HG03025 (cell line): ENCODE results near the gene DNAI2.

Source experiments
- ATAC-seq: cut with Tn5 transposase; IDR thresholded peaks from one replicate; pipeline ENCODE4 v1.9.1; 2021; ENCODE audit warnings: mild to moderate bottlenecking, moderate library complexity; ENCODE audit not compliant: unreplicated experiment, low FRiP score

DNAI2 gene

DNA sequence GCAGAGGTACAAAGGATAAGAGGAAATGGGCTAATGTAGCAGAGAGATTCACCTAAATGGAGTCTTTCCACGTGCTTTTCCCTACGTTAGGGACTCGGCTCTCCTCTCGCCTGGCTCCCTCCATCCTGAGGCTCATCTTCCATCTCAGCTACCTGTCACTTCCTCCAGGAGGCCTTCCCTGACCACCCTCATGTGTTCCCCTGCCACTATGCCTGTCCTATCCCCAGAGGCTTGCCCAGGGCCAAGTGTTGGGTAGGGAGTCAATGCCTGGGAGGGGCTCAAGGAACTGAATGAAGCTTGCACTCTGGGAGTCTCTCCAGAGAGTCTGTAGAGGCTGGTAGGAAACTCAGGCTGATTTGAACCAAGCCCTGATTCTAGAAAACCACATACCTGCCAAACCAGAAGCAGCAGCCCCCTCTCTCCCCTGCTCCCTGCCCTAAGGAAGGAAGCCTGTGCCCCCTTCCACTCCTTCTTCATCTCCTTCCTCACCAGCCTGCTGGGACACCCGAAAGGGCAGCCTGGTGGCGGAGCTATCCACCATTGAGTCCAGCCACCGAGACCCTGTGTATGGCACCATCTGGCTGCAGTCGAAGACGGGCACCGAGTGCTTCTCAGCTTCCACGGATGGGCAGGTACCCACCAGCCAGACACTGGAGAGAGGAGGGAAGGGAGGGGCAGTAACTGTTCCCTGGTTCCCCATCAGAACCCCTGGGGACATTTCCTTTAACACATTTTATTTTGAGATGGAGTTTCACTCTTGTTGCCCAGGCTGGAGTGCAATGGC, 25.4 kb downstream of the DNAI2 start:
- no peak for ATAC-seq

DNA sequence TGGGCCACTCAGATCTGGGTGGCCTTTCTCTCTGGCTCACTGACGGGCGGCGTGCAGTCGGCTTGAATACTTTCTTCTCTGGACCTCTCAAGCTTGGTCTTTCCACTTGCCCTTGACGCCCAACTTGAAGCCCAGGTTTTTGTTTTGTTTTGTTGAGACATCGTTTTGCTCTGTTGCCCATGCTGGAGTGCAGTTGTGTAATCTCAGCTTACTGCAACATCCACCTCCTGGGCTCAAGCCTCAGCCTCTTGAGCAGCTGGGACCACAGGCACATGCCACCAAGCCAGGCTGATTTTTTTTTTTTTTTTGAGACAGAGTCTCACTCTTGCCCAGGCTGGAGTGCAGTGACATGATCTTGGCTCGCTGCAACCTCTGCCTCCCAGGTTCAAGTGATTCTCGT, 29.3 kb downstream of the DNAI2 start:
- no peak for ATAC-seq

DNA sequence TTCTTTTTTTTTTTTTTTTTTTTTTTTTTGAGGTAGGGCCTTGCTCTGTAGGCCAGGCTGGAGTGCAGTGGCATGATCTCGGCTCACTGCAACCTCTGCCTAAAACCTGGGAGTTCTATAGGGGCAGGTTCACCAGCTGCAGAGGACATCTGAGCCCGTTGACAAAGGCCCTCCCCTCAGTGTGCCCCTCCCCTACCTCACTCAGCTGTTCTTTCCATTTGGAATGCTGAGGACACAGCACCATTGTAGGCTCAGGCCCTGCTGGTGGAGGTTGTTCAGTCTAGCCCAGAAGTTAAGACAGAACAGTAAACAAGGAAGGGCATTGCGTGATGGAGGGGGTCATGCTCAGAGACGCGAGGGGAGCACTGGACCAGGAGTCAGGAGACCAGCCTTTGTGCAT, 30.1 kb downstream of the DNAI2 start:
- no peak for ATAC-seq

DNA sequence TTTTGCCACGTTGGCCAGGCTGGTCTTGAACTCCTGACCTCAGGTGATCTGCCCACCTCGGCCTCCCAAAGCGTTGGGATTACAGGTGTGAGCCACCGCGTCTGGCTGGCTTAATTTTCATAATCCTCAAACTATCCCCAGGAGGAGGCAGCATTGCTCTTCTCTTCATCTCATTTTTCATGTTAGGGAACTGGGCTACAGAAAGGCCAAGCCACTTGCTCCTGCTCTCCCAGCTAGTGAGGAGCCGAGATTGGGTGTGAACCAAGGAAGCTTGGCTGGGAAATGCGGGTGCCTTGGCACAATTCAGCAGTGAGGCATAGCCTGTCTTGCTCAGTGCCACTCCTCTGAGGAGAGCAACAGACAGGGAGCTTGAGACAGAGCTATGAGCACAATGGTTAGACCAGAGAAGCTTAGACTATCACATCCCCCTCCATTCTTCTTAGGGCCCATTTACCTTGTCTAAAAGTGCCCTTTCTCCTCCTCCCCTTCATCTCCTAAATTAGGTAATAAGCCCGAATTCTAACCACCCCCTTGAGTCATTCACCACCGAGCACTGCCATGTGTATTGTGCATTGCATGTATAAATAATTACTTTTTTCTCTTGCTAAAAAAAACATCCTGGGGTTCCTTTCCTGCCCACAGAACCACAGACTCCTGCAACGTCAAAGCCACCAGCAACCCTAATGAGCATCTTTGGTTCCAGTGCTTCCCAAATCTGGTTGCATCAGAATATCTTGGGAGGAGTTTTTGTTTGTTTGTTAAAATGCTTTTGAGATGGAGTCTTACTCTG, 32.0 kb downstream of the DNAI2 start:
- no peak for ATAC-seq

DNA sequence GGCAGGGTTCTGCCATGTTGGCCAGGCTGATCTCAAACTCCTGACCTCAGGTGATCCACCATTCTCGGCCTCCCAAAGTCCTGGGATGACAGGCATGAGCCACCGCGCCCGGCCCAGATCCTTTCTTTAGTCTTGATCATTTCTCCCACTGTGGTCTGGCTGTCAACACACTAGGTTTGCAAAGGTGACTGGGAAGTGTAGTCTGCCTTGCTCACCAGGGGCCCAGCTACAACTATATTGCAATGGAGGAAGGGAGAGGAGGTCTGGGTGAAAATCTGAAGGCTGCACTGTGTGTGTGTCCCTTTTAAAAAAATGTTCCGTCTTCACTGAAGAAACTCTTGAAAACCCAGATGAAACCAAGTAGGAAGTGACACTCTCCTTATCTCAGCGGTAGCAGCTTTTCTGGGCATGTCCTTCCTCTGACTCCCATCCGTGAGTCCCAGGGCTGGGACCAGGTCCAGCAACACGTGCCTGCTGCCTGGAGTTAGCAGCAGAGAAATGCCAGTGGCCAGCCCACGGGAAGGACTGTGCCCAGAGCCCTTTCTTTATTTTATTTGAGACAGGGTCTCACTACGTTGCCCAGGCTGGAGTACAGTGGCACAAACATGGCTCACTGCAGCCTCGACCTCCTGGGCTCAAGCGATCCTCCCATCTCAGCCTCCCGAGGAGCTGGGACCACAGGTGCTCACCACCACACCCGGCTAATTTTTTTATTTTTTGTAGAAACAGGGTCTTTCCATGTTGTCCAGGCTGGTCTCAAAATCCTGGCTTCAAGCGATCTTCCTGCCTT, 34.1 kb downstream of the DNAI2 start:
- ATAC-seq = no peak

DNA sequence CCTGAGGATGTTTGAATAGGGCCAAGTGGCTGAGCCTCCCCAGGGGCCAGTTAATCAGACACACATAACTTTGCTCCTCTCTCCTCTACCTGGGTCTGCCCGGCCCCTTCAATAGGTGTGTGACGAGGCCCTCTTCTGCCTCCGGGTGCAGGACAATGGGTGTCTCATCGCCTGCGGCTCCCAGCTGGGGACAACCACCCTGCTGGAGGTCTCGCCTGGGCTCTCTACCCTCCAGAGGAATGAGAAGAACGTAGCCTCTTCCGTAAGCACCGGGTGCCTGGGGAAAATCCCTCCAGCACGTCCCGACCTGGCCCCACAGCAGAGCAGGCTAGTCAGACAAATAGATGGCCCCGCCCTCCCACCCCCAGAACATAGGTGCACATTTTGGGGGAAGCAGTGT, 35.9 kb downstream of the DNAI2 start:
- no peak for ATAC-seq

DNA sequence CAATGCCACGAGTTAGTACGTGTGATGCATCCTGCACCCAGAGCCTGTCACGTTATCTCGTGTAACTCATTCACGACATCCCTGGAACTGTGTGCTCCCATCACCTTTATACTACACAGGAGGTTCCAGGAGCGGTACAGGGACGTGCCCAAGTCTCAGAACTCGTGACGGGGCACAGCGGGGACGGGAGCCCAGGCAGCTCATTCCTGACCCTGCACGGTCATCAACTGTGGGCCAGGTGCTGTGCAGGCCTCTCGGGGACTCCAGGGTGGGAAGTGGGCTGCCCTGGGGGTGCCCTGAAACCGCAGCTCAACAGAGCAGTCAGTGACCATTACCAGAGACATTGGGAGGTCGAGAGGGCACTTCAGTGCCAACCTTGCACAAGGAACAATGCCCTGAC, 40.8 kb downstream of the DNAI2 start:
- ATAC-seq = no peak

DNA sequence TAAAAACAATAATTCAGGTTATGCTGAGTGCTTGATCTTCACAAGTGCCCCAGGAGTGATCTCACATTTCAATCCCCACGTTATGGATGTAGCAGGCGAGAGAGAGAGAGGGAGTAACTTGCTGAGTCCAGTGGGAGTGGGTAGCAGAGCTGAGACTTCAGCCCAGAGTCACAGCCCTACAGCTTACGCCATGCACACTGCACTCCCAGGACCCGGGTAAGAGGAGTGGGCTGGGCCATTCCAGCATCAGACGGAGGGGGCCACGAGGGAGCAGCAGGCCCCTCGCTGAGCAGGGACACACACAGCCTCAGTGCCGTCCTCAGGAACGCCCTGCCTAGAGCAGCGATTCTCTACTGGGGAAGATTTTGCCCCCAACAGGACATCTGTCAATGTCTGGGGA, 42.2 kb downstream of the DNAI2 start:
- no peak for ATAC-seq

DNA sequence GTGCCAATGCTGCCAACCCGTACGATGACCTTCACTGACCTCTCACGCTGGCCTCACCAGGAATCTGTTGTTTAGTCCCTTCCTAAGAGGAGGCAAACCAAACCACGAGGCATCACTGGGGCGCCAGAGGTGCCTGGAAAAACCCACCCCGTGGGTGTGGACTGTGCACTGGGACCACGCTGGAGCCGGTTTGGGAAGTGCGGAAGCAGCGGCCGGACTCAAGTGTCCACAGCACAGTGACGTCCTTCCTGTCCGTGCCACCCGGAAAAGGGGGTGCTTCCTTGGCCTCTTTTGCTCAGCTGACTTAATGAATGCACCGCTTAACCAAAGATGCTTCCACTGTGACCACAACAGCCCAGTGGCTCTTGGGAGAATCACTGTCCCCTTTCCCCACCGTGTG, 43.0 kb downstream of the DNAI2 start:
- no peak for ATAC-seq

DNA sequence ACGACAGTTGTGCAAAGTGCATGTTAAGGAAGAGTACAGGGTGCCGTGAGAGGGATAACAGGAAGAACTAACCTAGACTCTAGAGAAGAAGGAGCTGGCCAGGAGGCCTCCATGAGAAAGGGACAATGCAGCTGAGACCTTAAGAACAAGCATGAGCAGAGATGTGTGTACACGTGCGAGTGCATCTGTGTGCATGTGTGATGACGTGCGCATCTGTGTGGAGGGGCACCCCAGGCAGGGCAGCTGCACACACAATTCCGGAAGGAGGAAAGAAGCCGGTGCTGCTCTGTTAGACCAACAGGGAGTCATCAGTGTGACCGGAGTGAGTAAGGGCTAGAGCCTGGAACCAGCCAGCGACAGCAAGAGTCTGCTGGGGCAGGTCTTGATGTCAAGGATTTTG, 44.4 kb downstream of the DNAI2 start:
- ATAC-seq = no peak

DNA sequence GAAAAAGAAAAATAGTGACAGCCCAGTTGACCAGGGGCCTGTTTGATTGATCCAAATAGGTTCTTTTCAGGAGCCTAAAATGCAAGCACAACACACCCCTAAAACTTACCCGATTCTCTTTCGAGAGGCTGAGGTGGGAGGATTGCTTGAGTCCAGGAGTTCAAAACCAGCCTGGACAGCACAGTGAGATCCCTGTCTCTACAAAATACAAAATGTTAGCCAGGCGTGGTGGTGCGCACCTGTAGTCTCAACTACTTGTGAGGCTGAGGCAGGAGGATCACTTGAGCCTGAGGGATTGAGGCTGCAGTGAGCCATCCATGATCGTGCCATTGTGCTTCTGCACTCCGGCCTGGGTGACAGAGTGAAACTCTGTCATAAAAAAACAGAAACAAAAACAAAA, 50.5 kb downstream of the DNAI2 start:
- no peak for ATAC-seq

DNA sequence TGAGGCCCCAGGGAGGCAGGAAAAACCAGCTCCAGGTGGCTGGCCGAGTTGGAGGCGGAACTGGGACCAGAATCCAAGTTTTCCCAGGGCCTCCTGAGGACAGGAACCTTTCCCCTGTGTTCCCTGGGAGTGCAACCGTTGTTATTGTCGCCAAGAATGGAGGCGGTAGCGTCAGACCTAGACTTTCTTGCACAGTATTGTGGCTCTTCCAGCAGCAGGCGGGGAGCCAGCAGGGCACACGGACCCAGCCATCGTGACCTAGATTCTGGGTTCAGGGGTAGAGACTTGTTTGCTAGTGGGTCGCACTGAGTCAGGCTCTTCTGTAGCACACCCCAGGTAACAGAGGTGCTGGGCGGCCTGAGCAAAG, 51.3 kb downstream of the DNAI2 start:
- ATAC-seq = no peak

DNA sequence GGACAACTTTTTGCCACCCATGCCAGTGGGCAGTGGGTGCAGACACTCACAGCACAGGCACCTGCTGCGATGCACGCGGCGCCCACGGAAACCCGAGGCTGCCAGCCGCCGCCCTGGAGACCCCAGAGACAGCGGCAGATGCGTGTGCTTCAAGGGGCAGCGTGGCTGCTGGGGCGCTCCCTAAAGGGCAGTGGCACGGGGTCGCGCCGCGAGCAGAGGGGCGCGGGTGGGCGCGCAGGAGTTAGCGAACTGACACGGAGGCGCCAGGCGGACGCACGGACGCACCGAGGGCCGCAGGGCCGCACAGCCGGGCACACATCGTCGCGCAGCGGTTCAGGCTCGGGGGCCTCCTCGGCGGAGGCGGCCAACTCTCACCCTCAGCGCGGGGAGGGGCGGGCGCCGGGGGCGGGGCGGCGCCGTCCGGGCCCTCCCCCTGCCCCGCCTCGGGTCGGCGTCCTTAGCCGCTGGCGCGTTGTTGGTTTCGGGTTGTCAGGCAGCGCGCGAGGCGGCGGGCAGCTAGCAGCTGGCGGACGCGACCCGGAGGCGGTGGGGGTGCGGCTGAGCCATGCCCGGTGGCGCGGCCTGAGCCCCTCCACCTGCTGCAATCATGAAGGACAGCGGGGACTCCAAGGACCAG, 51.8 kb downstream of the DNAI2 start, which contains the start of gene KIF19:
Gene KIF19 (plus strand): TSS at position 484 of the 637 bp plus-strand sequence. CDS start 124 bp downstream, at position 608.
- no peak for ATAC-seq

DNA sequence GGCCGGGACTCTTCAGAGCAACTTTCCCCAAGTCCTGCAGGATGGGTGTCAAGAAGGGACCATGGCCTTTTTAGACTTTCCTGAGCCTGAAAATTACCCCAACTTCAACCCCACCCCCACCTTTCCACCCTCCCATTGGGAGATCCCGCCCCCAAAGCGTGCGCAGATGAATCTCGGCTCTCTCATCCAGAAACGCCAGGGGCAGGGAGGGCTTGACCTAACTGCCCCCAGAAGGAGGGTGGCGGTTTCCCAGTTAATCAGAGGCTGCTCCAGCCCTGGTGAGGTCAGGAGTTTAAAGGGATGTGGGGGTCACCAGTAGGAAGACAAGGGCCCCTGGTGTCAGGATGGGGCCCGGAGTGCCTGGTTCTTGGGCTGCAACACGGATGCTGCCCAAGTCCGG, 52.5 kb downstream of the DNAI2 start:
- no peak for ATAC-seq

DNA sequence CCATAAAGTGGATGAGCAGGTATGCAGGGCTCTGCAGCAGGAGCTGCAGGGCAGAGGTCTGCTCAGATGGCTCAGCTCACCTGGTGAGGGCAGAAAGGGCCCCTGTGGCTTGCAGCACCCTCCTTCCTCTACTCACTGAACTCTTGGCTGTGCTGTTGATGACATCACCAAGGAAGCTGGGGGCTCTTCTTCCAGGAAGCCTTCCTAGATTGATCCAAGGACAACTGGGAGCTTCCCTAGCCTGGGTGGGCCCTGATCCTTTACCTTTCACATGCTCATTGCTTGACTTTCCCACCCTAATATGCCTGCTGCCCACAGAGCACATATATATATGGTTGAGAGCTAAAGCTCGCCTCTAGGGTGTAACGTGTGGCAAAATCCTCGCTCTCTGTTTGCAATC, 54.5 kb downstream of the DNAI2 start:
- no peak for ATAC-seq

DNA sequence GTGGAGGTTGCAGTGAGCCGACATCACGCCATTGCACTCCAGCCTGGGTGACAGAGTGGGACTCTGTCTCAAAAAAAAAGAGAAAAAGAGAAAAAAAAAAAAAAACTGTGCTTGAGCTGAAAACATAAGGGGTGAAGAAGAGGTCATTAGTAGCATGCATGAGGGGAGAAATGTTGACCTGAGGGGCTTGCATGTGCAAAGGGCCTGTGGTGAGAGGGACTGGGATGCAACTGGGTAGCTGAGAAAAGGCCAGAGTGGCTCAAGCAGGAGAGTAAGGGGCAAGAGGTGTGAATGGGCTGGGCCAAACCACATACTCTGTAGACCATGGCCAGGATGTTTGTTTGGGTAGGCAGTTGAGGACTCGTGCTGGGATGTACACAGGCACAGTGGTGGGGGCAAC, 55.3 kb downstream of the DNAI2 start:
- no peak for ATAC-seq

DNA sequence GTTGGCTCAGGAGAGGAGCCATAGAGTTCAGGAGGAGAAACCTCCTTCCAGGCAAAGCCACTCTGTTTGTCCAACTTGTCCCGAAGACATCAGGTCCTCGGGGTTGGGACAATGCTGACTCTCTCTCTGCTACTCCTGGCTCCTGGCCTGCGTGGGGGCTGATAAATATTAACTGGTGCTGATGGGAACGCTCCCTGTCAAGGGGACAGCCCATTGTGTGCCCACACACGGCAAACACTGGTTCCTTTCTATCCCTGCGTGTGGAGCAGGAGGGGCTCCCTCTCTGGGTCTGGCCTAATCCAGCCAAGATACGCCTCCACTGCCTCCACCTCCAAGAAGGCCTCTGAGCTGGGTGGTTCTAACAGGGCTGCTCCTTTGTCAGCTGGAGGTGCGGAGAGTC, 56.4 kb downstream of the DNAI2 start:
- ATAC-seq = no peak

DNA sequence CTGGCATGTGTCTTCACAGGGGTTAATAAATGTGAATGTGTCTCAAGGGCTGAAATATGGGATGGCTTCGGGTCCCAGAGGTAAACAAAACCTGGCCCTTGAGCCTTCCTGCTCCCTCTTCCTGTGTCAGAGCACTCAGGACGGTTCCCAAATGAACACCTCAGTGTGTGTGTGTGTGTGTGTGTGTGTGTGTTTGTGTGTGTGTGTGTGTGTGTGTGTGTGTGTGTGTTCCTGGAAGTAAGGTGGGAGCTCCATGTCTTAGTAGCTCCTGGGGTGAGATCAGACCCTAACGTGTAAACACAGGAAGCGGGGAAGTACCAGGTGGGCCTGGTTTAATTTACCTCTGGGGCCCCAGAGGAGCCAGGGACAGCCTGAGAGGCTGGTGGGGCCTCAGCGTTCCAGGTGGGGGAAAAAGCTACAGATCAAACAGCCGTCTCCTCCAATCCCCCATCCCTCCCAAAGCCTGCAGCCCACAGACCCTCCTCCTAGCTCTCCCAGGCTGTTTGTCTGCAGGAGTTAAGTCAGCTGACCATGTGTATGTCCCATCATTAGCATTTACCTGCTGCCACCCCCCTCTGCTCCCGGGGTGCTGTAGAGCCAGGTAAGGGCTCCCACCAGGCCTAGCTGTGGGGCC, 58.1 kb downstream of the DNAI2 start:
- no peak for ATAC-seq

DNA sequence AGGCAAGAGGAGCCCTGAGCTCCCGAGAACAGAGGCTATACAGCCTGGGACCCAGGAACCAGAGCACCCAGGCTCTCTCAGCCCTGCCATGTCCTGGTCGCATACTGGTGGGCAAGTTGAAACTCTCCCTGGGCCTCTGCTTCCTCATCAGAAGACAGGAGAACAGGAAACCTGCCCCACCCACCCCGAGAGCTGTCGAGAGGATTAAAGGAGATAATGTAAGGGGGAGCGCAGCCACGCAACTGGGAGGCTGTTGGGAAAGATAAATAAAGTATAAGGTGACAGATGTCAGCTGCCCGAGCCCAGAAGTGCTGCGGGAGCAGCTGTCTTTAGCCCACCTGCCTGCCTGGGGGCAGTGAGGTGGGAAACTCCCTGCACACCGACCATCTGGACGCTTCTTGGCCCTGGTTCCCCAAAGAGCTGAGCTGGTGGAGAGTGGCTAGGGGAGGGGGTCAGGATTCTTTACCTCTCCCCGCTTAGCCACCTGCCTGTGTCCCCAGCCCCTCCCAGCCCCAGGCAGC, 58.8 kb downstream of the DNAI2 start:
- no peak for ATAC-seq

DNA sequence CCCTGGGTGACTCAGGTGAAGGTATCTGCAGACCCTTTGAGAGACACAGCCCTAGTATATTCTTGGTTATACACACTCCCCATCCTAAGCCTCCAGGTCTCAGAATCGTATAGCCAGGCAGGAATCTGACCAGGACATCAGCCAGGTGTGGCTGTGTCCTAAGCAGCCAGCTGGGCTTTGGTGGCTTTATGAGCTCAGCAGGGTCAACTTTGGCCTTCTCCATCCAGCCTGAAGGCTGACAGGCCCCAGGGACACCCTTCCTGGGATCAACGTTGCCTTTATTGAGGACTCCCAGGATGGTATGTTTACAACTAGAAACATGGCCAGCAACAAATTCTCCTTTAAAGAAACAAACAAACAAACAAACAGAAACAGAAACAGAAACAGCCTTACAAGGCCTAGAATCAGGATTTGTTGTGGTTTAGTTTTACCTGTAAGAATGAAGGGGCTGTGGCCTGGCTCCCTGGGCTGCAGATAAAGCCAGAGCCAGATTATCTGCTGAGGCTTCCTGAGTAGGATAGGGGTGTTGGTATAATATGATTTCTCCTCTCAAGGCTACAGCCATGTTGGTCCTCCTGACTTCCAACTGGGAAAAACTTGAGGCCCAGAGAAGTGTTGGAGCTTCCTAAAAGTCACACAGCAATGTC, 60.5 kb downstream of the DNAI2 start:
- ATAC-seq = no peak
